ENCODE data around the gene ZNF543.
A peak's percentile ranks its signal among the peaks of the same experiment; 100 is the strongest.

ZNF543 gene

DNA sequence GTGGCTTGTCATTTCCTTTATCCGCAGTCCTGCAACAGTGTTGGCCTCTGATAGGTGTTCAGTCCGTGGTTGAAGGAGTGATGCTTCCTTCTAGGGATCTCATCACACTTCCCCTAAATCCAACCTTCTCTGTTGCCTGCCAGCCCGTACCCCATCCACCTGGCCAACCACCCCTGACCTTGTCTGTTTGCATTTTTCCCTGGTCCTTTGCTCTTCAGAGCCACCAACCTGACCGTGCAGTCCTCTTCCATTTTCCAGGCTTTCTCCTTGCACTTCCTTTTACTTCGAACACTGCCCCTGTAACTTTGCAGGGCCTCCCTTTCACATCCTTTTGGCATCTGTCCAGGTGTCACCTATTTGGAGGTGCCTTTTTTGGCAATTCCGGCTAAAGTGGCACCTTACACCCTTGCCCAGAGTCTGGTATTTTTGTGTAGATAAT is 39.3 kb upstream of the ZNF543 start:
- Histone ChIP-seq H3K4me3 (peak overlapping the region; percentile 91), H3K27ac (peak overlapping the region; percentile 97 to 99)
- DNase-seq (ENCODE audit: low spot score) = no peak
- TF ChIP-seq, protein P1, sequence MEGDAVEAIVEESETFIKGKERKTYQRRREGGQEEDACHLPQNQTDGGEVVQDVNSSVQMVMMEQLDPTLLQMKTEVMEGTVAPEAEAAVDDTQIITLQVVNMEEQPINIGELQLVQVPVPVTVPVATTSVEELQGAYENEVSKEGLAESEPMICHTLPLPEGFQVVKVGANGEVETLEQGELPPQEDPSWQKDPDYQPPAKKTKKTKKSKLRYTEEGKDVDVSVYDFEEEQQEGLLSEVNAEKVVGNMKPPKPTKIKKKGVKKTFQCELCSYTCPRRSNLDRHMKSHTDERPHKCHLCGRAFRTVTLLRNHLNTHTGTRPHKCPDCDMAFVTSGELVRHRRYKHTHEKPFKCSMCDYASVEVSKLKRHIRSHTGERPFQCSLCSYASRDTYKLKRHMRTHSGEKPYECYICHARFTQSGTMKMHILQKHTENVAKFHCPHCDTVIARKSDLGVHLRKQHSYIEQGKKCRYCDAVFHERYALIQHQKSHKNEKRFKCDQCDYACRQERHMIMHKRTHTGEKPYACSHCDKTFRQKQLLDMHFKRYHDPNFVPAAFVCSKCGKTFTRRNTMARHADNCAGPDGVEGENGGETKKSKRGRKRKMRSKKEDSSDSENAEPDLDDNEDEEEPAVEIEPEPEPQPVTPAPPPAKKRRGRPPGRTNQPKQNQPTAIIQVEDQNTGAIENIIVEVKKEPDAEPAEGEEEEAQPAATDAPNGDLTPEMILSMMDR (IDR thresholded peaks at IDR 0.05) = no peak

DNA sequence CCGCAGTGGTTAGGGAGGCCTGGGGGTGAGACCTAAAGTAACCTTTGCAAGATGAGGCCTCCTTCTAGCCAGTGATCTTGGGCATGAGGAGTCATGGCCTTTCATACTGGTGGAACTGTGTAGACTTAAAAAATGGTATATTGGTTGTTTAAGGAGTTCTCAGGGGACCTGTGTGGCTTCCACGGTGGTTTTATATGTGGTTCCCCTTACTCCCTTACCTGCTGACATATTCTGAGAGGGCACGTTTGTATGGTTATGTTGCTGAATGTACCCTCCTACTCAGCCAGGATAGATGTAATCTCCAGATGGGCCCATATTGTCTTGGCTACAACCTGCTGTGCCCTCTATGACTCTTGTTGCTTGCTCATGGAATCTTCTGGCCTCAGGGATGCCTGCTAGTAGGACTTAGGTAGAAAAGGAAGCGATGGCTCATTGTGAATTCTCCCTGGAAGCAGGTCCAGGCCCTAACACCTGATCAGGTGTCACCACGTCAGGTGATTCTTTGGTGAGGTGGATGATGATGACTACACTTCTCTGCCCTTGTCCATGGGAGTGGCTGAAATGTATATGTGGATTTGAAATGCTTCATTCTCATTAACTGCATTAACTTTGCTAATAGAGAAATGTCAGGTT is 38.1 kb upstream of the ZNF543 start:
- Histone ChIP-seq H3K4me3 (peak overlapping the region; percentile 33), H3K27ac (no peak overlapping the region)
- no peak for DNase-seq (ENCODE audit: low spot score)
- TF ChIP-seq, protein P1 (IDR thresholded peaks at IDR 0.05) = no peak

DNA sequence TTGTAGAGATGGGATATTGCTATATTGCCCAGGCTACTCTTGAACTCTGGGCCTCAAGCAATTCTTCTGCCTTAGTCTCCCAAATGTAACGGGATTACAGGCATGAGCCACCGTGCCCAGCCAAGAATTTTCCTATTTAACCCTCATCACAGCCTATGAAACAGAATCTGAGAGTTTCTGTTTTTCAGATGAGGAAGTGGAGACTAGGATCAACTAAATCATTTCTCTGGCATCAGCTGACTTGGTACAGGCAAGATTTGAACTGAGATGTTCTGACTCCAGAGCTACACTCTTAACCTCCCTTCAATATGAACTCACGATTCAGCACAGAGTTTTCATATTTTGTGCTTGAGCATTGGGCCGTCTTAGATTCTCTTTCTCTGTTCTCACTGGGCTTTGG is 31.9 kb upstream of the ZNF543 start:
- DNase-seq (ENCODE audit: low spot score) = no peak
- no peak overlapping the region for H3K4me3 ChIP-seq
- TF ChIP-seq, protein P1 (IDR thresholded peaks at IDR 0.05) = no peak
- no peak overlapping the region for H3K27ac ChIP-seq

DNA sequence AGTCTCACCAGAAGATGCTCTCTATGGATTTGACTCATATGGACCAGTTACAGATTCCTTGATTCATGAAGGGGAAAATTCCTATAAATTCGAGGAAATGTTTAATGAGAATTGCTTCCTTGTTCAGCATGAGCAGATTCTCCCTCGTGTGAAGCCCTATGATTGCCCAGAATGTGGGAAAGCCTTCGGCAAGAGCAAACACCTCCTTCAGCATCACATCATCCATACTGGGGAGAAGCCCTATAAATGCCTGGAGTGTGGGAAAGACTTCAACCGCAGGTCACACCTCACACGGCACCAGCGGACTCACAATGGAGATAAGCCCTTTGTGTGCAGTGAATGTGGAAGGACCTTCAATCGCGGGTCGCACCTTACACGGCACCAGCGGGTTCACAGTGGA is 29.3 kb upstream of the ZNF543 start:
- Histone ChIP-seq H3K27ac (no peak overlapping the region), H3K4me3 (peak overlapping the region; percentile 25)
- TF ChIP-seq, protein P1 (IDR thresholded peaks at IDR 0.05) = no peak
- no peak for DNase-seq (ENCODE audit: low spot score)

DNA sequence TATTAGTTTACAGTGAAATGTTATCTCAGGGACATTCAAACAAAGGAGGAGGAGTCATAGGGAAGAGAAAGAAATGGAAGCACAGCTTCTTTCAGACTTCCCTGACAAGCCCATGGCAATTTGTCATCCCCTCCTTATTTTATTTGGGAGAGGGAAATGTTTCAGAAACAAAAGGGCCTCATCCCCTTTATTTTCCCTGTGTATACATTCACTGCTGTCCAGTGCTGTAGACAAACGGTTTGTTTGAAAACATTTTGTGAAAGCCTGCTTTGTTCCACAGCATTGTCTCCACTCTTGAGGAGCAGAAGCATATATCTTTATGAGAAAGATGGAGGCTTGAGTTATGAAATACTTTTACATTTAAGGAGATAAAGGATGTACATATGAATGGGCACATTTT is 27.7 kb upstream of the ZNF543 start:
- DNase-seq (ENCODE audit: low spot score) = no peak
- Histone ChIP-seq H3K27ac (no peak overlapping the region), H3K4me3 (no peak overlapping the region)
- TF ChIP-seq, protein P1 (IDR thresholded peaks at IDR 0.05) = no peak

DNA sequence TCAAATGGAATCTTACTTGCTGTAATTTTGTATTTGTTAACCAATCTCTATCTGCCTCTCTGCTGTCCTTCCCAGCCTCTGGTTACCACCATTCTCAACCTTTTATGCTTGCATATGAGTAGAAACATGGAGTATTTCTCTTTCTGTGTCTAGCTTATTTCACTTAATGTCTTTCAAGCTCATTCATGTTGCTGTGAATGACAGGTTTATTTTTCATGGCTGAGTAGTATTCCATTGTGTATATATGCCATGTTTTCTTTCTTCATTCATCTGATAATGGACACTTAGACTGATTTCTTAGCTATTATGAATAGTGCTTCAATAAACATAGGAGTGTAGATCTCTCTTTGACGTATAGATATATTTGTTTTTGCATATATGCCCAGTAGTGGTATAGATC is 26.6 kb upstream of the ZNF543 start:
- H3K4me3 ChIP-seq = no peak overlapping the region
- TF ChIP-seq, protein P1 (IDR thresholded peaks at IDR 0.05) = no peak

DNA sequence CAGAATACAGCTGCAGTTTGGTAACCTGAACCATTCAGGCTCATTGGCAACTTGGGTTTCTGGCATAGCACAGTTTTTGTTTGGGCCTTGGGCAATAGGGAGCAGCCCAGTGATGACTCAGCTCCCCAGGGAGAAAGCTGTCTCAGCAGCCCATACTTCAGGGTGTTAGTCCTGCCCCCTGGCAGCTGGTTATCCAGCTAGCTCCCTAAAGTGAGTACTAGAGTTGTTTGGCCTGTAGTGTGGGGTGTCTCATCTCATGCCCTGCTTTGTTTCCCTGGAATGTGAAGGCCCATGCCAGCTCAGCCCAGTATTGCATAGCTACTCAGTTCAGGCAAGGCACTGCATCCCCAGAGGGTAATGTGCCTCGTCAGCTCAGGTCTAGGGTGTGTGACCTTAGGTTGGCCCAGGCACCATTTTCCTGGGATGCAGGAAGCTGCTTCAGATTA is 18.2 kb upstream of the ZNF543 start:
- peak overlapping the region; percentile 16 for H3K4me3 ChIP-seq
- H3K27ac ChIP-seq = peak overlapping the region in 1 of 2 donors; percentile 52
- no peak for DNase-seq (ENCODE audit: low spot score)
- TF ChIP-seq, protein P1 (IDR thresholded peaks at IDR 0.05) = no peak

More for the DNA sequence above, 26.6 kb upstream of the ZNF543 start:
- no peak for DNase-seq (ENCODE audit: low spot score)
- no peak overlapping the region for H3K27ac ChIP-seq

Data from coronary artery (tissue), 2 donors.